Gastroesophageal sphincter (tissue), 4 donors: ENCODE measurements around the gene SPATC1L. TPM values are rescaled to one million over a fixed set of nuclear protein-coding genes. Genes with fewer than 3 reads are reported as not detected.

Experiments
- ATAC-seq: fragments of 150-250 bp; one replicate; pipeline ENCODE4 v1.9.1; 2016; ENCODE audit warnings: mild to moderate bottlenecking, moderate library complexity
- H3K27ac ChIP-seq, 4 donors: fragments of 200-600 bp; sonication (generic) in 3 of 4; 1 replicate in 3 of 4; 2 replicates in 1 of 4; pipeline ENCODE4 v1.5.1; 2016 to 2019
- H3K27me3 ChIP-seq: fragments of 200-600 bp; sonication (generic); one replicate; pipeline ENCODE4 v1.5.1; 2019
- H3K36me3 ChIP-seq, 2 donors: fragments of 200-600 bp; sonication (generic); one replicate each; pipeline ENCODE4 v1.5.1; 2019; ENCODE audit warnings: control low read depth in 1 of 2
- H3K4me1 ChIP-seq, 3 donors: fragments of 200-600 bp; sonication (generic); 1 replicate in 2 of 3; 2 replicates in 1 of 3; pipeline ENCODE4 v1.5.1; 2016 to 2019; ENCODE audit warnings: control low read depth in 2 of 3
- H3K4me3 ChIP-seq, 2 donors: fragments of 200-600 bp; sonication (generic); one replicate each; pipeline ENCODE4 v1.5.1; 2019; ENCODE audit warnings: mild to moderate bottlenecking in 1 of 2, moderate library complexity in 1 of 2
- H3K9me3 ChIP-seq, 3 donors: fragments of 200-600 bp; sonication (generic); one replicate each; pipeline ENCODE4 v1.5.1; 2017 to 2019; ENCODE audit warnings: control low read depth in 2 of 3
- CTCF ChIP-seq, 4 experiments: fragments of 200-600 bp in 2 of 4; fragments of 450-650 bp in 2 of 4; sonication (generic) in 1 of 4; IDR thresholded peaks; one replicate each; pipeline ENCODE4 v1.5.1; 2017 to 2019; ENCODE audit warnings: antibody characterized with exemption in 4 of 4, mild to moderate bottlenecking in 2 of 4, moderate library complexity in 2 of 4
- EP300 ChIP-seq: sonication (generic); formaldehyde crosslinking; IDR thresholded peaks from one replicate; pipeline ENCODE4 v1.6.1; 2017; ENCODE audit warnings: antibody characterized with exemption, mild to moderate bottlenecking
- POLR2A ChIP-seq, 2 donors: fragments of 450-650 bp; IDR thresholded peaks; one replicate each; pipeline ENCODE4 v1.6.1; 2017; ENCODE audit warnings: antibody characterized with exemption in 2 of 2, mild to moderate bottlenecking in 2 of 2, moderate library complexity in 1 of 2
- POLR2AphosphoS5 ChIP-seq: sonication (generic); formaldehyde crosslinking; IDR thresholded peaks from one replicate; pipeline ENCODE4 v1.6.1; 2017; ENCODE audit warnings: antibody characterized with exemption
- WGBS, 2 donors: methylation state at CpG; one replicate each; pipeline ENCODE4 v1.1.5; 2018; ENCODE audit warnings: low coverage in 1 of 2; 5-methylcytosine and 5-hydroxymethylcytosine counted together
- total RNA-seq, 4 donors: library from RNA; depleted of rRNA; stranded (reverse); fragments of >200 nt; gene quantifications; one replicate each; pipeline ENCODE4 v1.1.0, GENCODE V29; 2016

The SPATC1L gene
- total RNA-seq, 4 donors from 2014 or later: 0.54 to 20.4 (median 7.9) TPM

GRCh38 chr21:46151989-46152926, 32.0 kb downstream of the SPATC1L start:
- 60 to 87% methylated on average over 3 to 24 of the region's 45 CpGs for WGBS, 2 donors
- ATAC-seq: no peak
- Histone ChIP-seq H3K27me3 (peaks cover 7% of the 10 kb centered on the region), H3K4me1 (peaks cover 0 to 13% (median 8%) of the 10 kb centered on the region in 3 donors), H3K4me3 (no peak overlapping the region), H3K27ac (peak overlapping the region in 1 of 4 donors; percentile 64), H3K9me3 (no peaks in the 10 kb centered on the region), H3K36me3 (no peaks in the 10 kb centered on the region)
- no peak for TF ChIP-seq CTCF (IDR thresholded peaks at IDR 0.05)
- TF ChIP-seq POLR2AphosphoS5: no peak
- TF ChIP-seq POLR2A (IDR thresholded peaks at IDR 0.05): no peak
- TF ChIP-seq EP300: no peak

DNA sequence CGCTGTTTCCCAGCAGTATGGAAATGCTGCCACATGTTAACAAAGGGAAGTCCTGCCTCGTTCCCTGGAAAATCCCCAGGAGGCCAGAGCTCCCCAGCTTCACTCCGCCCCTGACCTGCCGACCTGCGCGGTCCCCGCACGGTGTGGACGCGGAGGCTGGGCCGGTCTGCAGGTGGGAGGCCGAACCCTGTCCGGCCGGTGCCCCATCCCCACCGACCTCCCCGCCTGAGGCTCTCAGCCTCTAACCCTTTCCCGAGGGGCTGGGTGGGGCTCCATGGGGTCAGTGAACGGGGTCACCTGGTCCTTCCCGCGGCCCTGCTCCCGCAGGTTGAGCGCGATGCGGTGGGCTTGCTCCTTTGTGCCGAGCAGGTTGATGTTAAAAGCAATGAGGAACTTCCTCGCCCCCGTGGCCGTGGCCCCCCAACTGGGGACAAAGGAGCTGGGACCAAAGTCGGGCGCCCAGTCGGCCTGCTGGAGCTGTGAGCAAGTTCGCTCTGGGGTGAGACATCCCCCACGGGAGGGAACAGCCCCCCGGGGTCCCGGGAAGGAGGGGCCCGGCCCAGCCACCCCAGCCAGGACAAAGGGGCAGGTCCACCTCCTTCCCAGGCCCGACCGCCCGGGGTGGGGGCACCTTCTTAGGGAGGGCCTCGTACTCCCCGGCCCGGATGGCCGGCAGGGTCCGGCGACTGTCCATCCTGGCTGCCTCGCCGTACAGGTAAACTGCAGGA, 32.8 kb downstream of the SPATC1L start:
- no peak for TF ChIP-seq EP300
- TF ChIP-seq CTCF (IDR thresholded peaks at IDR 0.05): no peak
- no peak for TF ChIP-seq POLR2A (IDR thresholded peaks at IDR 0.05)
- TF ChIP-seq POLR2AphosphoS5: no peak
- Histone ChIP-seq H3K27me3 (peaks cover 7% of the 10 kb centered on the region), H3K36me3 (no peaks in the 10 kb centered on the region), H3K27ac (no peak overlapping the region), H3K9me3 (no peaks in the 10 kb centered on the region), H3K4me3 (no peak overlapping the region), H3K4me1 (peaks cover 0 to 13% (median 8%) of the 10 kb centered on the region in 3 donors)
- no peak for ATAC-seq
- WGBS, 2 donors: 79 to 90% methylated on average over 2 to 11 of the region's 47 CpGs

GRCh38 chr21:46150491-46151121, 33.7 kb downstream of the SPATC1L start:
- 95 to 100% methylated on average over 3 to 4 of the region's 24 CpGs for WGBS, 2 donors
- Histone ChIP-seq H3K27ac (no peak overlapping the region), H3K36me3 (no peaks in the 10 kb centered on the region), H3K27me3 (peaks cover 7% of the 10 kb centered on the region), H3K4me1 (peaks cover 0 to 13% (median 8%) of the 10 kb centered on the region in 3 donors), H3K4me3 (no peak overlapping the region), H3K9me3 (no peaks in the 10 kb centered on the region)
- TF ChIP-seq POLR2A (IDR thresholded peaks at IDR 0.05) (no peak), EP300 (no peak)
- ATAC-seq: no peak

DNA sequence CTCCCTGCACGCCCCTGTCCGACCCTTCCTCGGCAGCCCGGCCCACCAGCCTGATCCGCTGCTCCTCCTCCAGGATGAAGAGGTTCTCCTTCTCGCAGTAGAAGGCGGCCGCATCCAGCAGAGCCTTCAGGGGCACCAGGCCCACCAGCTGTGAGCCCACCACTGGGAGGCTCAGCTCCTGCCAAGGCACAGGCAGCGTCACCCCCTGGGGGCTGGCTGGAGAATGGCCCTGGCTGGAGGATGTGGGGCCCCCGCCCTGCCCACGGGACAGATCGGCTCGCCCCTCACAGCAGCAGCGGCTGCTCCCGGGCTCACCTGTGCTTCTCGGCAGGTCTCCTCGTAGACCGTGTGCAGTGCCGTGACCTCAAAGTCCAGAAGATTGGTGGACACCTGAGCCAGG, 34.2 kb downstream of the SPATC1L start:
- no peak for TF ChIP-seq POLR2AphosphoS5
- no peak for TF ChIP-seq EP300
- TF ChIP-seq POLR2A (IDR thresholded peaks at IDR 0.05): no peak
- TF ChIP-seq CTCF (IDR thresholded peaks at IDR 0.05): no peak
- 78 to 83% methylated on average over 5 to 6 of the region's 19 CpGs for whole genome bisulfite sequencing, 2 donors
- Histone ChIP-seq H3K36me3 (no peaks in the 10 kb centered on the region), H3K4me3 (no peak overlapping the region), H3K27ac (no peak overlapping the region), H3K27me3 (peaks cover 7% of the 10 kb centered on the region), H3K9me3 (no peaks in the 10 kb centered on the region), H3K4me1 (peaks cover 0 to 13% (median 8%) of the 10 kb centered on the region in 3 donors)
- ATAC-seq: no peak

DNA sequence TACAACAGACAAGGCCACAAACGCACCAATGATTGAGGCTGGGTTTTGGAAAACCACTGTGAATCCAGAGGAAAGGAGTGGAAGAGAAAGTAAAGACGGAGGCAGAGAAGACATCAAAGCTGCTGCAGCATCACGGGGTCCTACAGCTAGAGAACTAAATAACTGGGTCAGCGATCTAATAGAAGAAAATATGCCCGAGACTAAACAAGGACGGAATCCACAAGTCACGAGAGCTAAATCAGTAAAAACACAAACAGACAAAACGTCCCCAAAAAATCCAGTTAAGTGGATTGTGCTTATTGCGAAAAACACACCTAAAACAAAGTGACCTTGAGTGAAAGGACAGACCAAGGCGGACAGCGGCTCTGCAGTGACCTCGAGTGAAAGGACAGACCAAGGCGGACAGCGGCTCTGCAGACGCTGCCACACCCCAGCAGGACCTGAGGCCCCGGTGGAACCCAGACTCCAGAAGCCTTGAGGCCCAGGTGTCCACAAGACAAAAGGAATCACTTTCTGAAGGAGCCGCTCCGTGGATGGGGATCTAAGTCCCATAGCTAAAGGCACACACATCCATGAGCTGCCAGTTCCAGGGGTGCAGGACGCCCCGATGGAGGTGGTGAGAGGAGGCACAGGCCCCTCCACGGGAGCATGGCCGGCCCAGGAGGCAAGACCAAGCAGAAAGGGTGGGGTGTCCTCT, 34.9 kb downstream of the SPATC1L start:
- no peak for ATAC-seq
- no peak for TF ChIP-seq EP300
- TF ChIP-seq CTCF (IDR thresholded peaks at IDR 0.05): no peak
- TF ChIP-seq POLR2A (IDR thresholded peaks at IDR 0.05): no peak
- no peak for TF ChIP-seq POLR2AphosphoS5
- Histone ChIP-seq H3K9me3 (no peaks in the 10 kb centered on the region), H3K4me3 (no peak overlapping the region), H3K27me3 (peaks cover 7% of the 10 kb centered on the region), H3K27ac (no peak overlapping the region), H3K36me3 (no peaks in the 10 kb centered on the region), H3K4me1 (peaks cover 0 to 13% (median 8%) of the 10 kb centered on the region in 3 donors)
- WGBS, 2 donors: 73 to 85% methylated on average over 10 to 15 of the region's 22 CpGs
